Thyroid gland (tissue), 4 donors: ENCODE measurements around the gene TTLL5.

Experiments
- CTCF ChIP-seq, 6 experiments: fragments of 200-600 bp in 3 of 6; fragments of 450-650 bp in 3 of 6; sonication (generic) in 3 of 6; IDR thresholded peaks; one replicate each; pipeline ENCODE4 v1.5.1; 2016 to 2019; ENCODE audit warnings: antibody characterized with exemption in 6 of 6, mild to moderate bottlenecking in 2 of 6, inconsistent platforms in 1 of 6, moderate library complexity in 1 of 6
- POLR2A ChIP-seq, 2 donors: fragments of 450-650 bp; IDR thresholded peaks; one replicate each; pipeline ENCODE4 v1.6.1; 2017; ENCODE audit warnings: antibody characterized with exemption in 2 of 2, mild to moderate bottlenecking in 2 of 2, moderate library complexity in 1 of 2

- TF ChIP-seq POLR2A (IDR thresholded peaks at IDR 0.05) (no peak), CTCF (IDR thresholded peaks at IDR 0.05) (no peak)
Measured at GRCh38 chr14:75703467-75703866, 42.4 kb downstream of the TTLL5 start.
